HG02981 (cell line): Measurements from ENCODE around the gene FA2H.

ENCODE experiments used
- ATAC-seq: cut with Tn5 transposase; IDR thresholded peaks from one replicate; pipeline ENCODE4 v1.9.1; 2021; ENCODE audit warnings: mild to moderate bottlenecking, moderate library complexity; ENCODE audit not compliant: unreplicated experiment

FA2H gene

DNA sequence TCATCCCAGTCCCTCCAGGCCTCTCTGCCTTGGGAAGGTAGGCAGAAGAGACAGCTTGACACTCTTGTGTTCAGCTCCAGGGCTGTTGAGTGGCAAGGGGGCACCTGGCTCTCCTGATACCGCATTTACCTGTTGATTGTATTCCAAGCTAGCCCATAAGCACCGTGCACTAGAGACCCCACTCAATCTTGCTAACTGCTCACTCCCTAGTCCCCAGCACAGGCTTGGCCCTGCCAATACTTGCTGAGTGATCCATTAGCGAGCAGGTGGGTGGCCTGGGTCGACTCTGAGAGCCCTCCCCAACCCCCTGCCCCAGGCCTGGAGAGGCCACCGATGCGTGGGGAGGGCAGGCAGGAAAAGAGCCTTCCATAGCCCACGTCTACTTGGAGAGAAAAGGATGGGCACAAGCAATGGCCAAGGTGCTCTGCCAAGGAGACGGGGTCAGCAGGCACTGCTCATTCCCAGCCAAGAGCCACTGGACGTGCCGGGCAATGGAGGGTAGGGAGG, 29.5 kb downstream of the FA2H start:
- ATAC-seq: no peak

DNA sequence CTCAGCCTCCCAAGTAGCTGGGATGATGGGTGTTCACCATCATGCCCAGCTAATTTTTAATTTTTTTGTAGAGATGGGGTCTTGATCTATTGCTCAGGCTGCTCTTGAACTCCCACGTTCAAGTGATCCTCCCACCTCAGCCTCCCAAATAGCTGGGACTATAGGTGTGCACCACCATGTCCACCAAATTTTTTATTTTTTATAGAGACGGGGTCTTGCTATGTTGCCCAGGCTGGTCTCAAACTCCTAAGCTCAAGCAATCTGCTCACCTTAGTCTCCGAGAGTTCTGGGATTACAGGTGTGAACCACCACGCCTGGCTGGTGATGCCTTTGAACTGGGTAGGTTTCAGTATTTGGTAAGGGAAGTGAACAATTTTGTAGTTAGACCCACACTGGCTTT, 30.1 kb downstream of the FA2H start:
- no peak for ATAC-seq

DNA sequence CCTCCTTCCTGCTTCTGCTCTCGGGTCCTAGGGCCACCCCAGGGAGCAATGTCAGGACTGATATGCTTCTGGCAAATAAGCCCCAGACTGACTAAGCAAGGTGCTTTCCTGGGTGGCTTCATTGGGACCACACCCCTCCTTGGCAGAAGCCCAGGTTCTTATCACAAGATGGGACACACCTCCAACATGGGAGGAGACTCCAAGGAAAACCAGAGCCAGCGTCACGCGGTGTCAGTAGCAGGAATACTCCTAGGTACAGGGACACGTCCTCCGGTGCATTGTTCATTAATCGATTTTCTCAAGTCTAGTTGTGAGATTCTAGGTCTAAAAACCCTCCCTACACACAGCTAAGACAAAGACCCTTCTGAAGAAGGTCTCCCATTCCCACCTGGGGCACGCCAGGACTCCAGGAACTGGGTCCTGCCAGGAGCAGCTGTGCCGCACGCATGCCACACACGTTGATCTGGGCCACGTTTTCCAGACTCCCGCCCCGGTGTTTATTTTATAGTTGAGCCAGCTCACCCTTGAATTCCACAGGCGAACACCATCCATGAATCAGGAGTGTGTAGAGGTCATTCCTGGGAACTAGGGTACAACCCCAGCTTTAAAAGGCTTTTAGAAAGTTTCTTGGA, 30.8 kb downstream of the FA2H start:
- no peak for ATAC-seq

DNA sequence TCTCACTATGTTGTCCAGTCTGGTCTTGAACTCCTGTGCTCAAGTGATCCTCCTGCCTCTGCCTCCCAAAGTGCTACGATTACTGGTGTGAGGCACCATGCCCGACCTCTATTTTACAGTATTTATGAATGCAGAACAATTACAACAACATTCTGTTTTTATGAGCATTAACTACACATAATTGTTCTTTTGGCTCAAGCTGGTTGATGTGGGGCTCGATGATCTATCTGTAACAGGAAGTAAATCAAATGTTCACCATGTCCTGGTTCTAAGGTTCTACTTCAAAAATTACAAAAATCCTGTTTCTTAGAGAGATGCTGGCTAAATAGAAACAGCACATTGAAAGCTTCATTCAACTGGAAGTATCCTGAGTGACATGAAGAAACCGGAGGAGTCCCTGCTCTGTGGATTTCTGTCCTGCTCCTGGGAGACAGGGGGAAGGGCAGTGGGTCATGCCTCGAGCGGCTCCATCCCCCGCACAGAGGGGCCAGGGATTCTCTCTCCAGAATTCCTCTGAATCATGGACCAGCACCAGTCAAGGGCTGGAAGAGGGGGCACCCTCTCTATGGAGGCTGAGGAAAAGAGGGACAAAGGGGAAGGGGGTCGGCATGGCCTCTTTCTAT, 31.5 kb downstream of the FA2H start:
- no peak for ATAC-seq

DNA sequence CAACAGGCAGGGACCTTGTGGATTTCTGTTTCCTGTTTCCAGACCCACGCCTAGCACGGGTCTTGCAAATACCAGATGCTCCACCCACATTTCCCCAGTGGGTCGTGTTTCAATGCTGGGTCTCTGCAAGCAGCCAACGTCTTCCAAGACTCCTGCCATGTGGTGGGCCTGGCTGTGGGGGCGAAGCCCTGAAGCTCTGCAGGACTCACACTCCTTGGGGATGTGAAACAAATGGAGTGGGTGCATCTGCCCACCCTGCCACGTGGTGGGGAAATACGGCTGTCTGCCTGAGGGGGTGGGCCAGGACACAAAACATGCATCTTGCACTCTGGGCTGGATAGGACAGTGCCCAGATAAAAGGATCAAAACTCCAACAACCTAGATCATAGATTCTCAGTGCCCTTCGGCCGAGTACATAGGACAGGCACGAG, 32.6 kb downstream of the FA2H start:
- ATAC-seq: no peak

DNA sequence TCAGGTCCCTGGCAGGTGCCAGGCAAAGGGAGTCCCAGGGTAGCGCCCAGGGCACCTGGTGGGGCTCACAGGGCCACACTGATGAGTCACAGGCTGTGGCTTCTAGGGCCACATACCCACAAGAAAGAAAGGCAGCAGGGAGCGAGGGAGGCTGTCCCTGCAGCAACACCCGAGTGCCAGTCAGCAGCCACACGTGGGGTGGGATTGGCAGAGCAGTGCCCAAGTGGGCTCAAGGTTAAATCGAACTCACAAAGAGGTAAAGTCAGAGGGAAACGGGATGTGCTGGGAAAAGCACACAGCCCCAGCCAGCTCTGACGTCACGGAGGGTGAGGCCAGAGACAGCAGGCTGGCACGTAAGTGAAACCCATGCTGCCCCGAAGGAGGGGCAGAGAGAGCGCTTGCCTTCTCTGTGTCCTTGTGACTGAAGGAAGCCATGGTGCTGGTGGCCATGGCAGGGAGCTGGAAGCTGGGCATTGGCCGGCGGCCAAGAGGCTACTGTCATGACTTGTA, 33.8 kb downstream of the FA2H start:
- no peak for ATAC-seq

DNA sequence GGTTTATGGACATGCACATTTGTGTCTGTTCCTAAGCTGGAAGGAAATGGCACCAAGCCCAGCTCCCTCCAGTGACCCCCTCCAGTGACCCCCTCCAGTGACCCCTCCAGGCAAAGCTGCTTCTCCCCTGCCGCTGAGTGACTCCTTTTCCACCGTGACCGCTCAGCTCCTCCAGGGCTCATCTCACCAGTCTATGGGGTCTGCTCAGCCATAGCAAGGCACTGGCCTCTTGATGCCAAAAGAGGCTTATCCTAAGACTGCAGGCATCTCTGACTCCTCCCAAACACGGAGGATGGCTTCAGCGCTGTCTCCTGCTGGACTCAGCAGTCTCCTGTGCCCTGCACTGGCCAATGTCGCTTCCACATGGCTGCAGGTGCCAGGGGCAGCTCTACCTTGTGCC, 35.3 kb downstream of the FA2H start:
- no peak for ATAC-seq

DNA sequence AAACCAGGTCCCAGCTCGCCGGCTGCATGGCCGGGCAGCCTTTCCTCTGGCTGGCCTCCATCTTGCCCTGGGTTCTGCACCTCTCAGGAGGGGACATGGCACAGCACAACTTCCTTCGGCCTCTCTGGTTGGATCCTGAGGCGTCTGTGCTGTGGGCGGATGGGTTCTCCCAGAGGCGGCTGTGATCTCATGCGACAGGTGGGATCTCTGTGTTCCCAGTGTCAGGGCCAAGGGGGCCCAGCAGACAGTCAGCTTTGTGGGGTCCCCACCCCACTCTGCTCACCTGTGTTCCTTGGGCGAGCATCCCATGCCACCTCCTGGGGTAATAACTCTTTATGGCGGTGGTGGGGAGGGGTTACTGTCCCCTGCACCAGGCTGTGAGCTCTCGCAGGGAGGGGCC, 35.8 kb downstream of the FA2H start:
- no peak for ATAC-seq

DNA sequence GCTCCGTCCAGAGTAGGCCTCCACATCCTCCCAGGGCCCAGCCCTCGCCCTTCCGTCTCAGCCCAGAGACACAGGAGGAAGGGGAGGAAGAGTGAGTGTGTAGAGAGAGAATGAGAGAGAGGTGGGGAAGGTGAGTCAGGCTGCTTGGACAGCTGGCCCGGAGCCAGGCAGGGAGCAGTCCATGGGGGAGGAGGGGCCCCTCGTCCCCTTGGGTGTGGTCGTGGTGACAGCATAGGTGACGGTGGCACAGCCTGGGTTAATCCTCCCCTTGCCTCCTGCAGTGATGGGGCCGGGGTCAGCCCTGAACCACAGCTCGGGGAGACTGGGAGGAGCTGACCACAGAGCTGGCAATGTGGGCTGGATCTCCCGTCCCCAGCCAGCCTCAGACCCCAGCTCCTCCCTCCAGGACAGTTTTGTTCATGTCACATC, 36.5 kb downstream of the FA2H start:
- ATAC-seq: no peak

DNA sequence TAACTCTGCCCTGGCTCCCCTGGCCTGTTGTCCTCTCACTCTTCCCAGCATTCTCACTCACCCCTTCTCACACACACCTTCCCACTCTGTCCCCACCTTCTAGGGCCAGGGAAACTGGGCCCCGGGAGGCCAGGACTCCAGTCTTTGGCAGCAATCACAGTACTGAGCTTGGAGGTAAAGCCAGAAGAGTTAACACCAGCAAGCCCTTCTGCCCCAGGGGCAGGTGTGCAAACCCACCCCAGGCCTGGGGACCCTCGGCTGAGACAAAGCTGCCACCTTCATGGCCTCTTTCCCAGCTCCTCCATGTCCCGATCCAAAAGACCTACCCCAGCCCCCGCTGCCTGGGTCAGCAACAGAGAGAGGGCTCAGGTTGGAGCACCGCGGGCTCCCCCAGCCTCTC, 37.1 kb downstream of the FA2H start:
- ATAC-seq: no peak

DNA sequence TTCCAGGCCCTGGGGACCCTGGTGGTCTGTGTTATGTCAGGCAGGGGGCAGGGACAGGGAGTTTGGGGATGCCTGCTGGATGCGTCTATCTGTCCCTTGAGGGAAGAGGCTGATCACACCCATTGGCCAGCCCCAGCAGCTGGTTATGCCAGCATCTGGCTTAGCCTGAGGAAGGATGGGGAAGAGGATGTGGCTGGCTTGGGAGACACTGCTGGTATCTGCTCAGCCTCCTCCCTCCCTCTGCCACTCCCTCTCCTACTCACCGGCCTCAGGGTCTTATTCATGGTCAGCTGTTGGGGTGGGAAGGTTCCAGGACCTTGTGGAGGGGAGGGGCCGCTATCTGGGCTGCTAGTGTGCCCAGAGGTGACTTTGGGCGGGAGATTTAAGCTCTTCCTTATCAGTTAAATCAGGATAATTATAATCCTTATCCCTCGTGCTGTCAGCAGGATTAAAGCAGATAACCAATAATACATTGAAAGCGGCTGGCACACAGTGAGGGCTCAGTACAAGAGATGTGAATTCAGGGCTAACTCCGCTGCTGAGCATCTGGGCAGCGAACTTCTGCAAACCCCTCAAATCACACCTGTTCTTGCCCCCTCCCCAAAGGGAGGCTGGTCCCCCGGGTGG, 38.0 kb downstream of the FA2H start:
- ATAC-seq: no peak

DNA sequence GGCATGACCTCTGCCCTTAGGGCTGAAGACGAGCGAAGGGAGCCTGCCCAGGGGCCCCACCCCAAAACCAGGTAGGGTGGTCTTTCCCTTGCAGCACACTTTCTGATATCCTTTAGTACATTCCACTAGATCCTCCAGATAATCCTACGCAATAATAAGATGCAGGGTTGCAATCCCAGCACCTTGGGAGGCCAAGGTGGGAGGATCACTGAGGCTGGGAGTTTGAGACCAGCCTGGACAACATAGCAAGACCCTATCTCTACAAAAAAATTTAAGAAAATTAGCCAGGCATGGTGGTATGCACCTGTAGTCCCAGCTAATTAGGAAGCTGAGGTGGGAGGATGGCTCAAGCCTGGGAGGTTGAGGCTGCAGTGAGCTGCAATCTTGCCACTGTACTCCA, 39.1 kb downstream of the FA2H start:
- no peak for ATAC-seq

DNA sequence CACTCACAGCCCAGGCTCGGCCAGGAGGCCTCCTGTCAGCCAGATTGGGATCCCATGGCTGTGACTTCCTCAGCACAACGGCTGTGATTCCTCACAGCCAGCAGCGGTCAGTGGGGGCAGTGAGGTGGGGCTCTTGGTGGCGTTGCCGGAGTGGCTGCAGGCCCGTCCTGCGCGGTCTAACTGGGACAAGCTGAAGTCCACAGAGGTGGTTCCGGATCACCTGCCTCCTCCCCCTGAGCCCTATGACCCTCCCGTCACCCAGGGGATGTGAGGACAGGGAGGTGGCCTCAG, 39.5 kb downstream of the FA2H start:
- ATAC-seq: no peak

DNA sequence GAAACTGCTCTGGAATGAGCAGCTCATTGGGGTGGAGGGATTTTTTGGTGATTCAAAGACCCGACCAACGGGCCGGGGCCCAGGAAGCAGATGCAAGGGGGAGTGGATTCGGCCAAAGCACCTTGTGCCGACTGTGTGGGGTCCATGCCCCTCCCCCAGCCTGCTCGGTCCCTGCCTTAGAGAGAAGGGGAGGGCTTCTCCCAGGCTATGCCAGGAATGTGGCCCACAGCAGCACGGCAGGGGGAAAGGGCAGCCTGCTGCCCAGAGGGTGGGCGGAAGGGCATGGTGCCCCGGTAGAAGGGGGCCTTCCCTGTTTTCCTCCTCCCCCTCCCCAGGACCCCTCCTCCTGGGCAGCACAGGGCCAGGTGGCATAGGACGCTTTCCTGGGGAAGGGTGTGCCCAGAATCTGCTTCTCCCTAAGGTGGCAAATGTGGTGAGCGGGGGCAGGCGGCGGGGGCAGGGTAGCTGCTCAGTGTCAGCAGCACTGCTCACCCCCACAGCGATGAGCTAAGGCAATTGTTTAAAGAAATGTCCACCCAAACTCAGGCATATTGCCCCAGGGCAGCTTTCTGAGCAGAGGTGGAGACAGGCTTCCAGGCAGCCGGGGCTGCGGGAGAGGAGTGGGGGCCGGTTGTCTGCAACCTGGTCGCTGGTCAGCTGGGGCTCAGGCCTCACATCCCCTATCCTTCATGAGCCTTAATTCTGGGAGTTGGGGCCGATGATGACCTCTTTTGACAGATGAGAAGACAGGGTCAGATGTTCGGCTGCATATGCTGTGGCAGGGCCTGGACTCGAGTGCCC, 40.1 kb downstream of the FA2H start:
- ATAC-seq: no peak

DNA sequence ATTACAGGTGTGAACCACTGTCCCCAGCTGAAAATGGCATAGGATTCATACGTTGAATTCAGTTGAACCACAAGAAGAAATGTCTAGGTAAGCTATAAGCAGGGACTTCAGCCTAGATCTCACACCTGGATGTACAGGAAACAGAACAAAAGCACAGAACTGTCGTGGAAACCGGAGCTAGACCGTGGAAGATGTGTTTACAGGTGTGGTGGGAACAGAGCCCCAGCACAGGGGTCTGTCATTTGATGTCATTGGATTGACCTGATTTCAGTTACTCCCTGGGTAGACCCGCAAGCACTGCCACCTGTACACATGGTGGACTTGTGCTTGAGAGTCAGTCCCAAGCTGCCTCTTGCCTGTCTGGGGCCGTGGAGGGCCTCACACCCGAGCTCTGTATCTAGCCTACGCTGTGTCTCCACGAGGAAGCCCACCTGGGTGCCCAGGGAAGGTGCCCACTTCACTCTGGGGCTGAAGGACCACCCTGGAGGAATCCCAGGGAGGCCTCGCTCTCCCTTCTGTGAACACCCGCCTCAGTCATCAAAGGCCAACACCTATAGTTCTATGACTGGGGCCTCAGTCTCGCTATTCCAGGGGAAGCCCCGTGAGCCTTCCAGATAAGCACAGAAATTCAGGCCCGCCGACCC, 41.8 kb downstream of the FA2H start:
- ATAC-seq: no peak

DNA sequence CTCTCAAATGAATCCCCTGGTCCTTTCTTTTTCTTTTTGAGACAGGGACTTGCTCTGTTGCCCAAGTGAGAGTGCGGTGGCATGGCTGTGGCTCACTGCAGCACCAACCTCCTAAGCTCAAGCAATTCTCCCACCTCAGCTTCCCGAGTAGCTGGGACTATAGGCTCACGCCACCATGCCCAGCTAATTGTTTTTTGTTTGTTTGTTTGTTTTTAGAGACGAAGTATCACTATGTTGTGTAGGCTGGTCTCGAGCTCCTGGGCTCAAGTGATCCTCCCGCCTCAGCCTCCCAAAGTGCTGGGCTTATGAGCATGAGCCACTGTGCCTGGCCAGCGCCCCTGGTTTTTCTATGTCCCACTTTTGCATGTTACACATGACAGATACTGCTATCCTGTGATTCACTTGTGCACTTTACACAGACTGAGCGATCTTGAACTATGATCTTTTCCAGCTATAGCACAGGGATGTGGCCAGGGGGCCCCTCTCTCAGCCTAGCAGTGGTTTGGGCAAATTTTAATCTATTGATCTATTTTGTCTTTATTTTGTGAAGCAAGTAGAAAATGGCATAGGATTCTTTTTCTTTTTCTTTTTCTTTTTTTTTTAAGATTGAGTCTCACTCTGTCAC, 42.7 kb downstream of the FA2H start:
- no peak for ATAC-seq

DNA sequence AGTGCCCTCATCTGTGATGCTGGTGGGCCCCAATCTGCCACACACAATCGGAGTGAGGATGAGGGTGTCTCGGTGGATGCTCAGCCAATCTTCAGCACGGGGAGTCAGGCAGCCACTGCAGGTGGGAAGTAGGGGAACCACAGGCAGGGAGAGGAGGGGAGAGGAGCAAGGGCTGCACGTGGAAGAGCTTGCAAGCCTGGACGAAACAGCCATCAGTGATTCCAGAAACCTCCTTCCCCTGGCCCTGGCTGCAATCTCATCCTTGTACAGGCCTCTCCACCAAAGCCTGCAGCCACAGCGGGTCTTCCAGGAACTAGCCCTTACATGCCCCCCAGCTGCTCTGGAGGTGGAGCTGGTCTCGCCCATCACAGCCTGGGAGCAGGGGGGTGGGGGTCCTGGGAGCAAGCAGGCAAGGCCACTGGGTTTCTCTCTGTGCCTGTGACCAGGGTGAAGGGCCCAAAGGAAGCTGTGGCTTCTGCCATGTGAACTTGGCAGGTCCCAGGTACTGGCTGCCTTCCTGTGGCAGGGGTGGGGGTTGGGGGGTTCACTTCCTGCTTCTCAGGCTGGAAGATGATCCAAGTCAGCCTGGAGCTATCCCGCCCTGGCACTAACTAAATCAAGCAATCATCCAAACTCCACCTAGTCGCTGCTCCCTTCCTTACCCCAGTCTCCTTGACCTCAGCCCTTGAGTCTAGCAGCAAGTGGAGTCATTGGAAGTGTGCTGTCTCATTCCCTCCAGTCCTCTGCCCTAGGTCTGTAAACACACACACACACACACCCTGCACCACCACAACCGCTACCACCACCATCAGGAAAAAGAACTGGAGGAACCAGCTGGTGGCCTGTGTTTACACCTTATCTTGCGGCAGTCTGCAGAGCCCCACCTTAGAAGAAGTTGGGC, 44.6 kb downstream of the FA2H start:
- ATAC-seq: no peak

DNA sequence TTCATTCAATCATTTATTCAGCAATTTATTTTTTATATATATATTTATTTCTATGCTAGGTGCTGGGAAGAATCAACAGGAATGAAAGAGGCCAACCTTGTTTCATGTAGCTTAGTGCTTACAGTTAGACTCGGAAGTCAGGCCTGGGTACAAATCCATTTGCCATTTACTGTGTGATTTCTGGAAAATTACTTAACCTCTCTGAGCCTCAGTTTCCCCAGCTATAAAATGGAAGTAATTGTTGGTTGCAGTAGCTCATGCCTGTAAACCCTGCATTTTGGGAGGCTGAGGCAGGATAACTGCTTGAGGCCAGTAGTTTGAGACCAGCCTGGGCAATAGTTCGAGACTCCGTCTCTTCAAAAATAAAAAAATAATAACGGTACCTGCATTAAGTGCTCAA, 46.7 kb downstream of the FA2H start:
- ATAC-seq: no peak

DNA sequence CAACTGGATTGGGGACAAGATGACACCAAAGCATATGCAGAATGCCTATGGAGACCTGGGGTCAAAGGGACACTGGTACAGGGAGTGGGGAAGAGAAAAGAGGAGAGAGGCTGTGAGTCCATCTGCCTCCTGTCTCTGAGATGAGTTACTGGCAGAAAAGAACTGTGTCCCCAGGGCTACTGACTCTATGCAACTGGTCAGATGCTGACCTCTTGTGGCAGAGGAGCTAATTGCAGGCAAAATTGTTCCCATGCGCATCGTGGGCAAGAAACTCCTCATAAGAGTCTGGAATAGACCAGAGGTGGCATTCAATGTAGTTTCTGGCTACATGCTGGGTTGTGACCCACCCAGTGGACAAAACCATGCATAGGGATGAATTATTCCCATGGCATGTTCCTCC, 47.9 kb downstream of the FA2H start:
- ATAC-seq: no peak
